M059J (cell line): ENCODE results near the gene KLF6. TPM values are rescaled to one million over a fixed set of nuclear protein-coding genes. Genes with fewer than 3 reads are reported as not detected.
"Not testable (repeated sequence)": the region's sequence is repeated elsewhere in the genome, so short reads cannot be mapped to it uniquely, and the experiment has no call there.

ENCODE experiments used
- DNase-seq: peaks from one replicate; pipeline ENCODE4 v3.0.0-alpha.2; 2012; ENCODE audit warnings: low read depth
- total RNA-seq: library from RNA; depleted of rRNA; stranded (reverse); fragments of >200 nt; shearing (Covaris generic); gene quantifications from 2 replicates; pipeline ENCODE4 v1.2.3, GENCODE V29; 2014

The KLF6 gene
- total RNA-seq, 1 experiment from 2014 or later, result 9.9 TPM

GRCh38 chr10:3757250-3757637 is 27.8 kb downstream of the KLF6 start:
- no peak for DNase-seq

- no peak for DNase-seq
These were observed 28.7 kb downstream of the KLF6 start for GRCh38 chr10:3756360-3756740.

- DNase-seq, result peak; percentile 71
These were observed 29.3 kb downstream of the KLF6 start for GRCh38 chr10:3755440-3756359.

- peak; percentile 88 for DNase-seq
These were observed 30.1 kb downstream of the KLF6 start for GRCh38 chr10:3754727-3755439.

- no peak for DNase-seq
These were observed 34.2 kb downstream of the KLF6 start for GRCh38 chr10:3750854-3751253.

GRCh38 chr10:3750006-3750816 is 34.8 kb downstream of the KLF6 start:
- DNase-seq, result no peak

GRCh38 chr10:3749600-3749999 is 35.4 kb downstream of the KLF6 start:
- DNase-seq, result no peak

GRCh38 chr10:3749011-3749410 is 36.0 kb downstream of the KLF6 start:
- DNase-seq, result no peak

- DNase-seq, result no peak
These were observed 36.5 kb downstream of the KLF6 start for GRCh38 chr10:3748484-3748883.

- no peak for DNase-seq
These were observed 37.0 kb downstream of the KLF6 start for GRCh38 chr10:3747984-3748383.

- DNase-seq, result no peak
These were observed 37.6 kb downstream of the KLF6 start for GRCh38 chr10:3747248-3747960.

GRCh38 chr10:3746634-3747033 is 38.4 kb downstream of the KLF6 start:
- DNase-seq, result no peak

GRCh38 chr10:3745521-3745920 is 39.5 kb downstream of the KLF6 start:
- DNase-seq, result no peak

GRCh38 chr10:3741688-3742461 is 43.1 kb downstream of the KLF6 start:
- DNase-seq, result peak; percentile 69

GRCh38 chr10:3740157-3740871 is 44.7 kb downstream of the KLF6 start:
- DNase-seq, result peak; percentile 67

- no peak for DNase-seq
These were observed 46.1 kb downstream of the KLF6 start for GRCh38 chr10:3738855-3739350.

GRCh38 chr10:3737864-3738263 is 47.1 kb downstream of the KLF6 start:
- DNase-seq, result no peak

GRCh38 chr10:3735175-3735574 is 49.8 kb downstream of the KLF6 start:
- DNase-seq, result no peak

- DNase-seq, result no peak
These were observed 50.9 kb downstream of the KLF6 start for GRCh38 chr10:3734111-3734510.

GRCh38 chr10:3732183-3732582 is 52.8 kb downstream of the KLF6 start:
- not testable (repeated sequence) for DNase-seq
